NCI-H510A treated with DMSO at 0.1 percent for 48 hours (cell line): ENCODE results near the gene IL1RN.

ENCODE experiments used
- DNase-seq: peaks from one replicate; lab custom pipeline; 2025; lab: John Stamatoyannopoulos, UW

Gene IL1RN

DNA sequence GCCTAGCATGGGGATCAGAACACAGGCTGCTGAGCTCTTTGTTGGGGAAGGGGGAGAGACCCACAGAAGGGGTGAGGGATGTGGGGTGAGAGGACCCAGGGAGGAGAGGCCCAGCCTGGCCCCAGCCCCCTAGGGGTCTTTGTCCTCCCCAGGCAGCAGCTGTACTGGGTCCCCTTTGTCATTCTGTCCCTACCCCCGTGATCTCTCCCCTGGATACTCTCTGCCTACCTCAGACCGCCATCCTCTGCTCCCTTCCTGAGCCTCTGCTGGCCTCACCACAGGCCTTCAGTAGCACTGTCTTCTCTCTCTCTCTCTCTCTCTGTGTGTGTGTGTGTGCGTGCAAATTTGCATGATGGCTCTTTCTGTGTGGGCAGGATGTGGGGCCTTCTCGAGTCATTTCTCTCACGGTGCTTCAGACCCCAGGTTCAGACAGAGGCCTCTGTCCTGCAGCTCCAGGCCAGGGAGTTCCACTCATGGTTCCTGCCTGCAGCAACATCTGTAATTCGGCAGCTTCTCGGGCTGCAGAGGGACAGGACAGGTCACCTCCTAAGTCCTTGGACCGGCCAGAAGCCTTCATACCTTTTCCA is 47.7 kb downstream of the IL1RN start:
- DNase-seq, result no peak

DNA sequence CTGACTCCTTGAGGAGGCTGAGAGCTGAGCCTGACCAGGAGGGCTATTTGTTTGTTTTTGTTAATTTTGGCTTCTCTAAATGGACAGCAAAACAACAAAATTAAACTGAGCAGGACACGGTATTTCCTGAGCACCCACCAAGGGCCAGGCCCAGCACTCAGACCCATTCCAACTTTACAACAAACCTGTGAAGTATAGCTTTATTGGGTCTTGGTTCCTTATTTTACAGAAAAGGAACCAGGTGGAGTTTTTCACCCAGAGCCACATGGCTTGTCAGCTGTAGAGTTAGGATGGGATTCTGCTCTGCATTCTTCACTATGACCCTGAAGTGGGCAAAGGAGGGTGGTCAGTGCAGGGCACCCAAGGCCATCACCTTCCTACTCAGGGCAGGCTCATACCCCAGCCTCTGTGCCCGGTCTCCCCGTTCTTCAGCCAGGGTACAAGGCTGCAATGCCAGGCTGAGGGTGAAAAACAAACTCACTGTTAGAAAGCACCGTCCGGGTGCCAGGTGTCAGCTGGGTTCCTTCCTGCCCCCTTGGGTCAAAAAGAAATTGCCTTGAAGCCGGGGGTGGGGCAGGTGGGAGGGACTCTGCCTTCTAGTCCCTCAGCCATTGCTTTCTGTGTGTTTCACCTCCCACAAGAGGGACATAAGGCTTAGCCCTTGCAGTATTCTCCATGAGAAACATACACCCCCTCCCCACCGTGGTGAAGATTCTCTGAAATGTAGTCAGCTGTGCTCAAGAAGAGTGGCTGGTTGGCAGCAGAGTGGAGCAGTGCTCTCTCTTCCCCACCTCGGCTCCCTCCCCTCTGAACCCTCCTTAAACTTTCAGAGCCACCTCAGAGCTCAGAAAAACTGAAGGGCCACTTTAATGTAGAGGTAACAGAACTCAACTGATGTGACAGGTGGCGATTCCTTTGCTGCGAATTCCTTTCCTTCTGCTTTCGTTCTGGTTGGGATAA is 48.6 kb downstream of the IL1RN start:
- no peak for DNase-seq

DNA sequence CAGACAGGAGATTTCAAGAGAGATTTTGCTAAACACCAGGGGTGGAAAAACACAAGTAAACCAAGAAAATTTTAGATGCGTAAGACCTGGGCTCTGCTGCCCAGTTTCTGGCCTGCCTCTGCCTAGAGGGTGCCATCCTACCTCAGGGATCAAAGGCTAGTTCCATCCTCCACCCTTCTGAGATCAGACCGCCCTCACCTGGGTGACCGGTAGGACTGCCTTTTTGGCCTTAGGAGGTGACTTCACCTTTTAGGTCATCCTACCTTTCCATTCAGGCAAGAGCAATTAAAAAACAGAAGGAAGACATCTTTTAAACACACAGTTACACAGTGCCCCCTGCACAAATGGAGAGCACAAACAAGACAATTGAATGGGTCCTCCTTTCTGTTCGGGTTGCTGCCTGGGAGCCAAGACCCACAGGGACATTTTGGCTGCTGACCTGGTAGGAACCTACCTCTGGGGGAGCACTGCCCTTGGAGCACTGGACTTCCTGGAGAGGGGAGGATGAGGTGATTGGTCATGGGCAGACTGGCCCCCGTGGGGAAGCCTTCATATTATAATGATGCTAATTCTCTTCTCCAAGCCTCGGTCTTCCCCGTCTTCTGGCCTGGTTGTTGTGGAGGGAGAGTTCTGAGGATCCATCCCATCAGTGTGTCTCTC is 49.4 kb downstream of the IL1RN start:
- no peak for DNase-seq

DNA sequence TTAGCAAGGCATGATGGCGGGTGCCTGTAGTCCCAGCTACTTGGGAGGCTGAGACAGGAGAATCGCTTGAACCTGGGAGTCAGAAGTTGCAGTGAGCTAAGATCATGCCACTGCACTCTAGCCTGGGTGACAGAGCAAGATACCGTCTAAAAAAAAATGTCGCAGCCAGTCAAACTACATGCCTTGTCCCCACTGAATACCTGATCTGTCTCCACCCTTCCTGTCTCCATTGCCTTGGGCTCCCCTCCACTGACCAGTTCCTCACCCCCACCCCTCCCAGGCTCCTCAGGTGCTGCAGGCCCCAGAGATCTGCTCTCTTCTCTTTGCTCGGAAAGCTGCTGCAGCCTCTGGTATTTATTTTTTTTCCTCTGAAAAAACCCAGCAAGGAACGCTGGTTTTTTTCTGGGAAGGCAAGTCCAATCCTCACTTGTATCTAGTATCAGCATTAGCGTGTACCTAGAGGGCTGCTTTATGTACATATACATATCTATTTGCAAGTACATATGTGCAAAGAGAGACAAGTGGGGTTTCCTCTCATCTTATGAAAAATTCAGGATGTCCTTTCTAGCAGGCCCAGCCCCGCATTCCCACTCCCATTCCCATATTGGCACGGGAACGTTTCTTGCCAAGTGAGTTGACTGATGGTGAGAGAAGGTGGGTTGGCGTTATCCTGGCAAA is 50.8 kb downstream of the IL1RN start:
- DNase-seq, result no peak

DNA sequence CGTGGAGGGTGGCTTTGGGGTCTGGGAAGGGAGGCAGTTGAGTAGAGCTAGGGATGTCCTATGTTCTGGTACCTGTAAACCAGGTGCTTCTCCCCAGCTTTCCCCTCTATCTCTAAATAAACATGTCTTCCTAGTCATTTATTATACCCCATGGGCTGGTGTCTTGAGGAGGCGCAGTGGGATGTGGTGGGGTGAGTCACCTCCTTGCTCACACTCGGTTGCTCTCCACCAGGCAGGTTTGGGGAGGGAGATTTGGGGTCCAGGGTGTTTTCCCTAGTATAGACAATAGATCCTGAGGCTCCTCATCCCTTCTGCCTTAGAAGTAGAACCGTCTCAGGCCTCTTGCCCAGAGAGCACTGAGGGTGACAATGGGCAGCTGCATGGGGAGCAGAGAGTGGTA is 51.5 kb downstream of the IL1RN start:
- no peak for DNase-seq

DNA sequence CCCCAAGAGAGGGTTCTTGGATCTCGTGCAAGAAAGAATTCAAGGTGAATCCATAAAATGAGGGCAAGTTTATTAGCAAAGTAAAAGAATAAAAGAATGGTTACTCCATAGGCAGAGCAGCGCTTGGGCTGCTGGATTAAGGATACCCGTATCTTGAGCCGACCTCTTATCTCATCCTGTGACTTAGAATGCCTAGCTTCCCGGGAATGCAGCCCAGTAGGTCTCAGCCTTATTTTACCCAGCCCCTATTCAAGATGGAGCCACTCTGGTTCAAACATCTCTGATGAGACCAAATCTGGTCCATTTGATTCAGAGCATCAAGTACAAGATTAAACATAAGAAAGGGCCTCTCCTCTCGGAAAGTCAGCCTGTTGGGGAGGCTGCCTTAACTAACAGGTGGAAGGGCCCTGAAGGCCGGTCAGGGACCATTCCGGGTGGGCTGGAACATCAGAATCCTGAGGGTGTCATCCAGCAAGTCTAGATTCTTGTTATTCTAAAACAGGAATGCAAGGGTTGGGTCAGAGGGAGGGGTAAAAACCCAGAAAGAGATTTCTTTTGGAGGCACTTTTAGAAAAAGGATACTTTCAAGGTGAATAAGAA is 52.1 kb downstream of the IL1RN start:
- no peak for DNase-seq

DNA sequence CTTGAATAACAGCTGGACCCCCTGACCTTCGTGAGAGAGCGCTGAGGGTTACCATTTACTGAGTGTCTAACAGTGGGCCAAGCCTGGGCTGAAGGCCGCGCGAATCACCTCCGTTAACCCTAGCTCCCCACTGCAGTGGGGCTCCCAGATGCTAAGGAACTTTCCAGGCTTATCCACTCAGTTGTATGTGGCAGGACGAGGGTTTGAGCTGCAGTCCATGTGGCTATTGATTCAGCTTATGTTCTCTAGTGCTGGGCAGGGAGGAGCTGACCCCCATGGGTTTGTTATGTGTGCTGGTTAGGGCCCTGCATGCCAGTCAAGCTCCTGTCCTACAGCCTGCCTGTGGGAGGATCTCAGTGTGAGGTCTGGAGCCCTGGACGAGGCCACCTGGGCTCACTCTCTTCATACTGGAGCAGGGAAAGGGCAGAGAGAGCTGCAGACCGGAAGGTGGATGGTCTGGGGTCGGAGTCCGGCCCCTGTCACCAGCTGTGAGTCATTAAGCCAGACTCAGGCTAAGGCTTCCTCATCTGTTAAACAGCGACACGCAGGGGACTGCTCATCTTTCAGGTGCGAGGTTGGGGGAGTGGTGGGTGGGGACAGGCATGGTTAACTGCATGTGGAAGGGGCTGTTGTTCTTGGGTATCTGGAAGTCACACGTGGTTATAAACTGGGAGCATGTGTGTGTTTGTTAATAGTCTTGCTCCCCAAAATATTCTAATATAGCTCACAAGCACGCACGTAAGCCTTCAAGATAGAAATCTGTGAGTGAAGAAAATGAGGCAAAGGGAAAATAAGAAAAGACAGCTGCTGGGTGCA is 52.9 kb downstream of the IL1RN start:
- DNase-seq, result no peak

DNA sequence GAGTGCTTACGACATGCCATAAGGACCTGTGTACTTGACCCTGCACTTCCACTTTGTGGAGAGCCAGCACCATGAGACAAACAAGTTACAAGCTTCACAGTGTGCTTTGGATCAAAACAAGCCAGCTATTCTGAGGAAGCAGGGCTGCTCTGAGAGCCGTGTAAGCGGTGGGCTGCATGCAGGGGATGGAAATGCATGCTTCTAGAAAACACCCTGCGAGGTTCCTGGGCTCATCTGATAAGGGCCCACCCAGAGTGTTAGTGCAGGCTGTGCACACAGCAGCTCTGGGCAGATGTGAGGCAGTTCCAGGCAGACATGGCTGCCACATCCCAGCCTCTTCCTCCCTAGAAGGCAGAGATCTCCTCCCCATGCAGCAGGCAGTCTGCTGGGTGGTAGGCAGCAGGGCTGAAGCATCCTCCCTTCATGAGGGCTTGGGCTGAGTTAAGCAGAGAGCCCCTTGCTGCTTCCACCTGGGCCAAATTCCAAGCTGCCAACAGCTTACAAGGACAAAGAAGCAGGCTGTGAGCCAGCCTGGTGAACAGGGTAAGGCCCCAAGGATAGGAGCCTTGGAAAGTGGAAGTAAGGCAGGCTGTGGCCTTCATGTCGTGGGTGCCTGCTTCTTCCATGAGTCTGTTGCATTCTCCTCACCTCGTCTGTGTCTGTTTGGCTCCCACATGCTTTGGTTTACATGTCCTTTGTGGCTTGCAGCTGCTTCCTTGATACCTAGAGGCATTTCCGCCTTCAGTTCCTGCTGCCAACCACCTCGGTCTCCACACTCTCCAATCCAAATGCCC is 54.1 kb downstream of the IL1RN start:
- DNase-seq, result peak; percentile 68

DNA sequence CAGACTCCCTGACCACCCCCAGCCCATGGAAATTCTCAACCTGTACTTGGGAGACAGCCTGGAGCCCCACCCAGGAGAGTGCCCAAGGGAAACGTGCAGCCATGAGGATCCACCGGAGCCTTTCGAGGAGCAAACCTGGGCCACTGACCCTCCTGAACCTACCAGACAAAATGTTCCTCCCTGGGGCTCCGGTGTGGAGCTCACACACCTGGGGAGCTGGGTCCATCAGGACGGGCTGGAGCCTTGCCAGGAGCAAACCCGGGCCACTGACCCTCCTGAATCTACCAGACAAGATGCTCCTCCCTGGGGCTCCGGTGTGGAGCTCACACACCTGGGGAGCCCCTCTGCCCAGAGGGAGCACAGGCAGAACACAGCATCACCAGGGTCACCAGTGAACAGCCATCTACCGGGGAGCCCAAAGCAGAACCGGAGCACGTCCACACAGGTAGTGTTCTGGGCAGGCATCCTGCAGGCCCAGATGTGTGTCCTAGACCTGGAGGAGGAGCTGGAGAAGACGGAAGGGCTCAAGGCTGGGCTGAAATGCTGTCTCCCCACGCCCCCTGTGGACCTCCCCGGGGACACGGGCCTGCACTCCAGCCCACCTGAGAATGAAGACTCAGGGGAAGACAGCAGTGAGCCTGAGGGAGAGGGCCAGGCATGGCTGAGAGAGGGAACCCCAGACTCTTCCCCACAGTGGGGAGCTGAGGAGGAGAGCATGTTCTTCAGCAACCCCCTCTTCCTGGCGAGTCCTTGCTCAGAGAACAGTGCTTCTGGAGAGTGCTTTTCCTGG is 55.3 kb downstream of the IL1RN start:
- no peak for DNase-seq

DNA sequence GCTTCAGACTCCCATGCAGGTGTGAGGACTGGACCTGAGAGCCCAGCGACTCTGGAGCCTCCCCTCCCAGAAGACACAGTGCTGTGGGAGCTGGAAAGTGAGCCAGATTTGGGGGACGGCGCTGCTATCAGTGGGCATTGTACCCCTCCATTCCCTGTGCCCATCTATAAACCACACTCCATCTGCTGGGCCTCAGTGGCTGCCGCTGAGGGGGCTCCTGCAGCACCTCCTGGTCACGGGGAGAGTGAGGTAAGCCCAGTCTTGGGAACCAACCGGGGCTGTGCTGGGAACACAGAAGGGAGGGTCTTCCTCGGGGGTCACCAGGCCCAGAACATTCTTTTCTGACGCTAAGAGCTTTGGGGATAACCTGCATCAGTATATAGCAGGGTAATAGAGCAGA is 55.9 kb downstream of the IL1RN start:
- DNase-seq, result no peak
